Left forelimb (tissue), 1 donor: Measurements from ENCODE around the gene CBFA2T3.
"Not testable (repeated sequence)": the region's sequence is repeated elsewhere in the genome, so short reads cannot be mapped to it uniquely, and the experiment has no call there.

Experiments used
- DNase-seq: peaks from one replicate; pipeline ENCODE4 v3.0.0-alpha.2; 2018; ENCODE audit warnings: low spot score

CBFA2T3 gene

GRCh38 chr16:88906535-88907105 is 70.4 kb downstream of the CBFA2T3 start:
- no peak for DNase-seq

DNA sequence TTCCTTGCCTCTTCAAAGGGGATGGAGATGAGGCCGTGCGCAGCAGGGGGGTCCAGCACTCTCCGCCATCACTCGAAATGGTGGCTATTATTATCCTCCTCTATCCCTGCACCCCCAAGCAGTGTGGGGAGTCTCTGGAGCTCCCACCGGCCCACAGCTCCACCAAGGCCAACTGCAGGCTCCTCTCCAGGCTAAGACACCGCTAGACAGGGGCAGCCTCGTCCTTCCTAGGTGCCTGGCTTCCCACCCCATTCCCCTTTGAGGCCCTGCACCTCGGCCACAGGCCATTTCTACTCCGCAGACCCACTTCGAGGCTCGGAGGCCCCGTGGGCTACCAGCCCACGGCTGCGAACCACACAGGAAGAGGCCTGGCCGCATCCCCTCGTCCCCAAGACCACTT is 71.0 kb downstream of the CBFA2T3 start:
- DNase-seq = no peak

DNA sequence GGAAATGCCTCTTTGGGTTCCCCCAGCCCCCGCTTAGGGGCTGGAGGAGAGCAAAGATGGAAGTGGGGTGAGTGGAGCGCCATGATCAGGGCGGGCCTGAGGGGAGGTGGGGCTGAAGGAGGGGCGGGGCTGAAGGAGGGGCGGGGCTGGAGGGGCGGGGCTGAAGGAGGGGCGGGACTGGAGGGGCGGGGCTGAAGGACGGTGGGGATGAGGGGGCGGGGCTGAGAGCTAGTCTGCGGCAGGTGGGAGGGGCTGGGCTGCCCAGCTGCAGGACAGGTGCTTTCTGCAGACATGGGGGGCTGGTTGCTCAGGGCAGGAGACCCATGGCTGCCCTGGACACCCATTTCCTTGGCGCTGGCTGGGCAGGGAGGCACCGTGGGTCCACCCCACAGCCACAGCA is 71.4 kb downstream of the CBFA2T3 start:
- no peak for DNase-seq

- no peak for DNase-seq
Observed at GRCh38 chr16:88904676-88905365, 72.2 kb downstream of the CBFA2T3 start.

DNA sequence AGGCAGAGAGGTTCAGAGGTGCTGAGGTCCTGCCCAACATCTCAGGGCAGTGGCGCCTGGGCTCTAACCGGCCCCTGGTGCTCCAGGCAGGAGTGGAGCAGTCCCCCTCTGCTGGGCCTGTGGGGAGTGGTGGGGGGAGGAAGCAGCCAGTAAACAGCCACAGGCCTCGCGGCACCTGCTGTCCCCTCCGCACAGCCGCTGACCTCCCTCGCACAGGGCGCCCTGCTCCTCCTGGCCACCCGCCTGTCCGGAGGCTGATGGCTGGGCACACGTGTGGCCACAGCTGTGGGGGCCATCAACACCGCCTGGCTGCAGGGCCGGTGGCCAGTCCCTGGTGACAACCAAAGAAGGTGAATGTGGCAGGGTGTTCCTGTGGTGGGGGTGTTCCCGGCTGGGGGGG is 73.7 kb downstream of the CBFA2T3 start:
- no peak for DNase-seq

DNA sequence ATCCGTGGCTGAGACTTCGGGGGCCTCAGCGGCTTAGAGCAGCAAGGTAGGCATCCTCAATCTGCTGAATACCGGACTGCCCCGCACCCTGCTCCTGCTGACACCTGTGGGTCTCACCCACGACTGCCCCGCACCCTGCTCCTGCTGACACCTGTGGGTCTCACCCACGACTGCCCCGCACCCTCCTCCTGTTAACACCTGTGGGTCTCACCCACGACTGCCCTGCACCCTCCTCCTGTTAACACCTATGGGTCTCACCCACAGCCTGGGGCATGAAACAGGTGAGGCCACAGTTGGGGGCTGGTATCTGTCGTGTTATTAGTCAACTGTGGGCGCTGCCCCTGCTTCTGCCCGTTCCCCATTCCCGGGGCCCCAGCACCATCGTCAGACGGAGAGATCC is 74.3 kb downstream of the CBFA2T3 start:
- no peak for DNase-seq

DNA sequence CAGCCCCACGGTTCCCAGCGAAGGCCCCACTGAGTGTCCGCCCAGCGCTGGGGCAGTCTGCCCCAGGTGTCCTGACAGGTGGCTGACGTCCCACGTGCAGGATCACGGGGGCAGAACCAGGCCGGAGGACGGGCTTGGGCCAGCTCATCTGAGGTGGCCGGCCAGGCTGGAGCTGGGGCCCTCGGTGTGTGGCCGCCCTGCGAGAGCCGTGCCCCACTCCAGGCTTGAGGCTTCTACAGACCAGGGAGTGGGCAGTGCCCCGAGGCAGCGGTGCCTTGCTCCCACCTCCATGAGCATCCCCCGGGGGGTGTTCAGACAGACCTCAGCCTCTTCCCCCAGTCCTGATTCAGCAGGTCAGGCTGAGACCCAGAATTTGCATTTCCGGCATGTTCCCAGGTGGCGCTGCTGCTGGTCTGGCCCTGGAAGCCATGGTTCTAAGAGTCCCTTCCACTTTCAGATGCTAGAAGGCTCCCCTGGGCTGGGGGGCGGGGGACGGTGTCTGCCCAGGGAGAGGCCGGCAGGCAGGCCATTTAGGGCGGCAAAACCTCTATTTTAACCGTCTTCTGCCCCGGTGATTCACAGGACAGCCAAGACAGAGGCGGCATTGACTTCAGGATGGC is 75.2 kb downstream of the CBFA2T3 start:
- no peak for DNase-seq

DNA sequence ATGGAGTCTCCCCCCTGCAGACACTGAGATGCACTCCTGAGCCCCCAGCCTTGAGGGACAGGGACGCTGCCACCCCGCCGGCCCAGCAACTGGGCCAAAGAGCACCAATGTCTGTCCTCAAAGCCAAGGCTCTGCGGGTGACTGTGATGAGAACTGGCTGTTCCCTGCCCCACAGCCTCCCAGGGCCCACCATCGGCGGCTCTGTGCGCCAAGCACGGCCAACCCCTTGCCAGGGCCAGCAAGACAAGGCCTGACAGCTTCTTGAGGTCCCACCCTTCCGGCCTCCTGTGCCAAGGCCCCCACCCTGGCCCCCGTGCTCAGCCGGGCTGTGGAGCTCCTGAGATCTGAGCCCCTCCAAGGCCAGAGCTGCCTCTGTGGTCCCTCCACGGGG is 76.3 kb downstream of the CBFA2T3 start:
- no peak for DNase-seq

GRCh38 chr16:88899901-88900661 is 76.9 kb downstream of the CBFA2T3 start:
- DNase-seq = no peak

GRCh38 chr16:88897696-88898425 is 79.1 kb downstream of the CBFA2T3 start:
- DNase-seq = no peak

GRCh38 chr16:88896238-88897070 is 80.6 kb downstream of the CBFA2T3 start:
- no peak for DNase-seq

GRCh38 chr16:88895335-88895734 is 81.7 kb downstream of the CBFA2T3 start:
- no peak for DNase-seq

DNA sequence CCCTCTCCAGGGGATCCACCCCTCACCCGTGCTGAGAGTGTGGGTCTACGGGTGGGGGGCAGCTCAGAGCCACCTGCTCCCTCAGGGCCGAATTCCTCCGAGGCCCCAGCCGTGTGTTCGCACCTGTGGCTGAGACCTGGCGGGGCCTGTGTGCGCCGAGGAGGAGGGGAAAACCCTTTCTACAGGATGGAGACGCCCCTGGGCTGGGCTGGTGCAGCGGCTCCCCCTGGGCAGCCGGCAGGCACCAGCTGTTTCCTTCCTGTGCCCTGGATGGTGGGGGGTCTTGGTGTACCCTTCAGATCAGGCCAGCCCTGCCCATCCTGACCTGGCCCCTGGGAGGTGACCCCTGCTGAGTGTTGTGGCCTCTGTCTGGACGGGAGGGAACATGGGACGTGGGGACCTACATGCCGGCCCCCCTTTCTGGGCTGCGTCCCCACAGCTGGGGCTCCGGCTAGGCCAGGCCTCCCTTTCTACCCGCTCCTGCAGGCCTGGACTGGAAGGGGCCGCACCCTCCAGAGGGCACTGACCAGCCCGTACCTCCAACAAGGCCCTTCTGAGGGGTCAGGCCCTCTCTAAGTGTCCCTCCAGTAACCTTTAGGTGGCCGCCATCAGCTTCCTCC is 82.2 kb downstream of the CBFA2T3 start:
- no peak for DNase-seq

GRCh38 chr16:88894266-88894665 is 82.7 kb downstream of the CBFA2T3 start:
- DNase-seq = not testable (repeated sequence)

GRCh38 chr16:88893127-88893968 is 83.7 kb downstream of the CBFA2T3 start:
- DNase-seq = no peak

- no peak for DNase-seq
Observed at GRCh38 chr16:88892065-88892464, 84.9 kb downstream of the CBFA2T3 start.

DNA sequence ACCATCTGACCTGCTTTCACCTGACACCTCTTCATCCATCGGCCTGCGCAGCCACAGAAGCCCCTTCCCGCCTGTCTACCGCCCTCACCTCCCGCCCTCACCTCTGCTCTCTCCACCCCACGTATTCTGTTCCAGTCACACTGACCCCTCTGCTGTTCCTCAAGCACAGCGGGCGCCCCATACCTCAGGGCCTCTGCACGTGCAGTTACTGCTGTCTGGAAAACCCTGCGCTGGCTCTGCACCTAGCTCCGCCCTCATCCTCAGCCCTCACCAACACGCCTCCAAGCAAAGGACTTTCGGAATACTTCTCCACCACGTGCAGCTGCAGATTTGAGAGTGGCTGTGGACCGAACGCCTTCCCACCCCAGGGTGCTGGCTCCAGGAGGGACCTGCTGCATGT is 85.9 kb downstream of the CBFA2T3 start:
- no peak for DNase-seq

DNA sequence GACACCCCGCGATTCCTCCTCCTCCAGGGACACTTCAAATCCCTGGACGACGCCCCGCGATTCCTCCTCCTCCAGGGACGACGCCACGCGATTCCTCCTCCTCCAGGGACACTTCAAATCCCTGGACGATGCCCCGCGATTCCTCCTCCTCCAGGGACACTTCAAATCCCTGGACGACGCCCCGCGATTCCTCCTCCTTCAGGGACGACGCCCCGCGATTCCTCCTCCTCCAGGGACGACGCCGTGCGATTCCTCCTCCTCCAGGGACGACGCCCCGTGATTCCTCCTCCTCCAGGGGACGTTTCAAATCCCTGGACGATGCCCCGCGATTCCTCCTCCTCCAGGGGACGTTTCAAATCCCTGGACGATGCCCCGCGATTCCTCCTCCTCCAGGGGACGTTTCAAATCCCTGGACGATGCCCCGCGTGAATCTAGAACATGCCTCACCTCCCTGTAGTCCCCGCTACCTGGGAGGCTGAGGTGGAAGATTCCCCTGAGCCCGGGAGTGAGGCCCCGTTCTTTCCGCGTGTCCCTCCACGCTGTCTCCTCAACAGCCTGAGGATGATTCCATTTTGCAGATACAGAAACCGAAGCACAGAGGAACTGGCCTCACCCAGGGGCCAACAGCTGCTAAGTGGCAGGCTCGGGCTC is 87.2 kb downstream of the CBFA2T3 start:
- DNase-seq = not testable (repeated sequence)
